PC-9 (cell line): ENCODE measurements around the gene MGAT1. TPM values are rescaled to one million over a fixed set of nuclear protein-coding genes. Genes with fewer than 3 reads are reported as not detected.
"Not testable (repeated sequence)": the region's sequence is repeated elsewhere in the genome, so short reads cannot be mapped to it uniquely, and the experiment has no call there.

Experiments
- BruUV-seq: library from RNA; stranded (reverse); fragments of 400-500 nt; replicated peaks from 2 replicates; lab custom pipeline; 2021; lab: Mats Ljungman, UMichigan
- CTCF ChIA-PET: fragments of 300-600 bp; sonication (Branson Sonifier 250); formaldehyde crosslinking; loops from one replicate; lab custom pipeline; 2022; ENCODE audit warnings: antibody characterized with exemption; lab: Charles Lee
- POLR2A ChIA-PET: fragments of 300-600 bp; sonication (Branson Sonifier 250); formaldehyde crosslinking; loops from one replicate; lab custom pipeline; 2022; ENCODE audit warnings: antibody characterized with exemption; ENCODE audit not compliant: unreplicated experiment; lab: Charles Lee
- DNase-seq, 2 experiments: peaks; one replicate each; pipeline versions ENCODE4 v3.0.0 to v3.0.0-alpha.2; 2015 to 2022; ENCODE audit warnings: mixed read lengths in 1 of 2
- H2AFZ ChIP-seq: fragments of 200-600 bp; sonication (generic); 2 replicates; pipeline ENCODE4 v1.8.1; 2017; ENCODE audit warnings: antibody characterized with exemption
- H3F3A ChIP-seq: fragments of 200-600 bp; sonication (generic); 2 replicates; pipeline ENCODE4 v1.8.1; 2017; ENCODE audit warnings: antibody characterized with exemption, mild to moderate bottlenecking, low read depth; ENCODE audit not compliant: insufficient read depth
- H3K27ac ChIP-seq: fragments of 200-600 bp; sonication (generic); 2 replicates; pipeline ENCODE4 v1.6.1; 2016; ENCODE audit warnings: mixed run types
- H3K27me3 ChIP-seq: fragments of 200-600 bp; sonication (generic); 2 replicates; pipeline ENCODE4 v1.6.1; 2016; ENCODE audit warnings: low read depth, mixed run types; ENCODE audit not compliant: insufficient read depth
- H3K36me3 ChIP-seq: fragments of 200-600 bp; sonication (generic); 2 replicates; pipeline ENCODE4 v1.6.1; 2016; ENCODE audit warnings: low read depth, mixed run types
- H3K4me1 ChIP-seq: fragments of 200-600 bp; sonication (generic); replicated peaks from 2 replicates; pipeline ENCODE4 v1.6.1; 2016; ENCODE audit warnings: mixed run types; ENCODE audit not compliant: insufficient read depth
- H3K4me2 ChIP-seq: fragments of 200-600 bp; sonication (generic); 2 replicates; pipeline ENCODE4 v1.6.1; 2017; ENCODE audit warnings: mixed run types
- H3K4me3 ChIP-seq: fragments of 200-600 bp; sonication (generic); 2 replicates; pipeline ENCODE4 v1.6.1; 2016; ENCODE audit warnings: mixed run types
- H3K79me2 ChIP-seq: fragments of 200-600 bp; sonication (generic); 2 replicates; pipeline ENCODE4 v1.6.1; 2017; ENCODE audit warnings: low read depth, mixed run types
- H3K9me2 ChIP-seq: fragments of 200-600 bp; sonication (generic); 2 replicates; pipeline ENCODE4 v1.8.1; 2017; ENCODE audit warnings: mild to moderate bottlenecking; ENCODE audit not compliant: insufficient read depth
- H3K9me3 ChIP-seq: fragments of 200-600 bp; sonication (generic); 2 replicates; pipeline ENCODE4 v1.8.1; 2016; ENCODE audit warnings: low read depth; ENCODE audit not compliant: insufficient read depth
- H4K20me1 ChIP-seq: fragments of 200-600 bp; sonication (generic); 2 replicates; pipeline ENCODE4 v1.8.1; 2017; ENCODE audit not compliant: insufficient read depth
- CTCF ChIP-seq: fragments of 200-600 bp; sonication (generic); conservative IDR thresholded peaks from 2 replicates; pipeline ENCODE4 v1.6.1; 2017; ENCODE audit warnings: mixed run types, antibody characterized with exemption, mild to moderate bottlenecking, moderate library complexity
- EZH2 ChIP-seq: fragments of 200-600 bp; sonication (generic); IDR thresholded peaks from 2 replicates; pipeline ENCODE4 v1.8.0; 2017; ENCODE audit warnings: antibody characterized with exemption, low read depth
- intact Hi-C: fragments of 100-400 bp; cut with micrococcal nuclease; formaldehyde crosslinking; loops from one replicate; pipeline ENCODE4 v1.10.0; 2022; ENCODE audit not compliant: unreplicated experiment
- total RNA-seq: library from RNA; stranded (reverse); gene quantifications from 2 replicates; pipeline ENCODE4 v1.2.3, GENCODE V29; 2021

The MGAT1 gene
- total RNA-seq, 1 experiment from 2014 or later: 103 TPM

GRCh38 chr5:180755601-180756000 is 47.0 kb downstream of the MGAT1 start:
- CTCF ChIA-PET: no interaction called here
- BruUV-seq: no TSS peak

GRCh38 chr5:180744253-180744652 is 58.4 kb downstream of the MGAT1 start:
- no peaks in the 10 kb centered on the region for H3K9me3 ChIP-seq
- H3K27ac ChIP-seq: no peak overlapping the region
- no peaks in the 10 kb centered on the region for H4K20me1 ChIP-seq
- no TSS peak for BruUV-seq
- ChIA-PET POLR2A (no interaction called here), CTCF (no interaction called here)
- no peak for TF ChIP-seq EZH2
- no peak for TF ChIP-seq CTCF
- no peak overlapping the region for H3K4me3 ChIP-seq
- no peaks in the 10 kb centered on the region for H3F3A ChIP-seq
- H3K27me3 ChIP-seq: peaks cover 98% of the 10 kb centered on the region
- intact Hi-C loops: no loop called here
- H3K79me2 ChIP-seq: no peaks in the 10 kb centered on the region
- H3K36me3 ChIP-seq: no peaks in the 10 kb centered on the region
- no peaks in the 10 kb centered on the region for H3K9me2 ChIP-seq
- H3K4me1 ChIP-seq: no peaks in the 10 kb centered on the region
- no peak overlapping the region for H2AFZ ChIP-seq
- no peak for DNase-seq
- H3K4me2 ChIP-seq: no peak overlapping the region

More at GRCh38 chr5:180755601-180756000, 47.0 kb downstream of the MGAT1 start:
- H4K20me1 ChIP-seq: no peaks in the 10 kb centered on the region
- H3K4me3 ChIP-seq: no peak overlapping the region
- H3K27me3 ChIP-seq: peaks cover 47% of the 10 kb centered on the region
- intact Hi-C loops: no loop called here
- POLR2A ChIA-PET: no interaction called here
- no peak for TF ChIP-seq CTCF
- TF ChIP-seq EZH2: no peak
- no peaks in the 10 kb centered on the region for H3K4me1 ChIP-seq
- H3K9me2 ChIP-seq: no peaks in the 10 kb centered on the region
- no peak overlapping the region for H2AFZ ChIP-seq
- H3F3A ChIP-seq: no peaks in the 10 kb centered on the region
- H3K4me2 ChIP-seq: no peak overlapping the region
- no peak overlapping the region for H3K27ac ChIP-seq
- H3K79me2 ChIP-seq: no peaks in the 10 kb centered on the region
- no peaks in the 10 kb centered on the region for H3K36me3 ChIP-seq
- H3K9me3 ChIP-seq: no peaks in the 10 kb centered on the region
- DNase-seq: no peak

- DNase-seq: no peak
- no peak overlapping the region for H3K27ac ChIP-seq
- no peaks in the 10 kb centered on the region for H4K20me1 ChIP-seq
- H3K36me3 ChIP-seq: no peaks in the 10 kb centered on the region
- no peak for TF ChIP-seq EZH2
- TF ChIP-seq CTCF: no peak
- POLR2A ChIA-PET: no interaction called here
- H3K4me2 ChIP-seq: no peak overlapping the region
- intact Hi-C loops: no loop called here
- no peak overlapping the region for H3K4me3 ChIP-seq
- no peaks in the 10 kb centered on the region for H3K9me2 ChIP-seq
- CTCF ChIA-PET: no interaction called here
- no peaks in the 10 kb centered on the region for H3F3A ChIP-seq
- H3K79me2 ChIP-seq: no peaks in the 10 kb centered on the region
- no TSS peak for BruUV-seq
- no peaks in the 10 kb centered on the region for H3K9me3 ChIP-seq
- peaks cover 100% of the 10 kb centered on the region for H3K27me3 ChIP-seq
- H2AFZ ChIP-seq: no peak overlapping the region
- no peaks in the 10 kb centered on the region for H3K4me1 ChIP-seq
These were observed 59.9 kb downstream of the MGAT1 start for GRCh38 chr5:180742727-180743126.

- H3K4me1 ChIP-seq, CTCF ChIA-PET, H3K27ac ChIP-seq, H4K20me1 ChIP-seq, DNase-seq, POLR2A ChIA-PET, intact Hi-C loops, BruUV-seq, H3K4me2 ChIP-seq, H3F3A ChIP-seq, H3K79me2 ChIP-seq, H3K9me2 ChIP-seq, H2AFZ ChIP-seq, H3K9me3 ChIP-seq, H3K4me3 ChIP-seq, H3K36me3 ChIP-seq: not testable (repeated sequence)
- peaks cover 99% of the 10 kb centered on the region for H3K27me3 ChIP-seq
These were observed 61.7 kb downstream of the MGAT1 start for GRCh38 chr5:180740953-180741352.
